Measurements from ENCODE around the gene BLOC1S3.
"Not testable (repeated sequence)": the region's sequence is repeated elsewhere in the genome, so short reads cannot be mapped to it uniquely, and the experiment has no call there.

The BLOC1S3 gene

GRCh38 chr19:45224645-45225044, 46.1 kb downstream of the BLOC1S3 start:
- DNase-seq (ENCODE audit: low read depth) = no peak

- DNase-seq (ENCODE audit: low read depth) = not testable (repeated sequence)
Observed at GRCh38 chr19:45229056-45229455, 50.5 kb downstream of the BLOC1S3 start.
